GM12891 (cell line): ENCODE results near the gene OASL.

Experiments used
- POLR2A ChIP-seq: IDR thresholded peaks from 2 replicates; pipeline ENCODE4 v1.6.1; 2011; ENCODE audit warnings: low read depth, low read length, control low read depth
- POLR2AphosphoS5 ChIP-seq: IDR thresholded peaks from 2 replicates; pipeline ENCODE4 v1.6.1; 2011; ENCODE audit warnings: low read depth, low read length, control low read depth
- TAF1 ChIP-seq: IDR thresholded peaks from 2 replicates; pipeline ENCODE4 v1.6.1; 2011; ENCODE audit warnings: low read depth, low read length, control low read depth

GRCh38 chr12:121001060-121001459 lies 38.0 kb downstream of the OASL start:
- TF ChIP-seq POLR2A (no peak), POLR2AphosphoS5 (peak; percentile 42; the same call in 1 of the 2 replicates), TAF1 (no peak)
